CD4-positive, alpha-beta T cell treated with Interleukin-10 for 1 hour (primary cell): ENCODE measurements around the gene ALK.

Experiments used
- DNase-seq: peaks from one replicate; pipeline ENCODE4 v3.0.0-alpha.2; 2020

ALK gene

DNA sequence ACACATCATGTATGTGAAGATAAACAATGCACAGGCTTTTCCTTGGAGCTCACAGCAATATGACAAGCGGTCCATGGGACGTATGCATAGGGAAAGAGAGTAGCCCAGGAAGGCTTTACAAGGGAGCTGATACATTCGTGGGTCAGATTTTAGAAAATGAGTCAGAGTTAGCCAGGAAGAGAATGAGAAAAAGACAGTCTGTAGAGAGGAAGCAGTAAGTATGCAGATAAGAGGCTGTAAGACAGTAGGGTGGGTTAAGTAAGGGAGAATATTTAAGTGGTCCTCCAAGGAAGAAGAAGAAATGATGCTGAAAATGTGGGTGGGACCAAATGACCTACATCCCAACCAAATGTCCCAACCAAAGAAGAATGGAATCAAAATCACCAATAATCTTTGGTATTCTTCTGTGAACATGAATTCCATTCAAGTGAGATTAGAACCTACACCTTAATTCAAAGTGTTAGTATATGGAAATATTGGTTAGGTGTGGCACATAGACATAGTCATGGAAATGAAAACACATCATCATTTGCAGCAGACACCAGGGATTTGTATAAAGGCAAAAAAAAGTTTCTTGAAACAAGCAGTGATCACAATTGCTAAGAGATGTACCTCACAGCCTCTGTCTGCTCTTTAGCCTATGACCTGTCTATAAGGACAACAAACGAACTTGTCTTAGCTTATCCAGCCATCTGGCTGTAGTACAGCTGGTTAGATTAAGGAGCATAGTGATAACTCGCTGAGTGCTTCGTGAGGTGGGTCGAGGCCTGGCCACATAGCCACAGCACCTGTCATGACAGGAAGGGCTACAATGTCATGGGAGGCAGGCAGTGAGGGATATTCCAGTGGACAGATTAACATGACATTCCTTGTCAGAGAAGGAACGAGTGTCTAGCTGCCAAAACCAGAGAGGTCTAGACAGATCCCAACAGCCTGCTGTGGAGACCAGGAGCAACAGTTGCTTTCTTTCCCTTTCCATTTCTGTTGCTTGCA is 133.6 kb downstream of the ALK start:
- no peak for DNase-seq

DNA sequence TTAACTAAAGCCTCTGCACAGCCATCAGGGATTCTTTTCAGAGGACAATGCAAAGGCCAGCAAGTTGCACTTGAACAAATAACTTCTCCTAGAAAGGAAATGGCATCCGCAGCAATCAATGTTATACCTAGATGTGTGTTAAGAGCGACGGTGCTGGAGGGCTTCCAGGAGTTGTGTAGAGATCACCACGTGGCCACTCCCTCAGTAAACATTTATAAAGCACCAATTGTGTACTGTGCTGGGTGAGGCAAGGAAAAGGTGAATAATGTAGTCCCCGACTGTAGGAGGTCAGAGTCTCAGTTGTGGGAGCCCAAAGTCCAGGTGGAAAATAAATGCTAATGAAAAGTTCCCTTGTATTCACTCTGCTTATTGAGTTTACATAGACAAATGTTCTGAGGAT is 135.0 kb downstream of the ALK start:
- no peak for DNase-seq

DNA sequence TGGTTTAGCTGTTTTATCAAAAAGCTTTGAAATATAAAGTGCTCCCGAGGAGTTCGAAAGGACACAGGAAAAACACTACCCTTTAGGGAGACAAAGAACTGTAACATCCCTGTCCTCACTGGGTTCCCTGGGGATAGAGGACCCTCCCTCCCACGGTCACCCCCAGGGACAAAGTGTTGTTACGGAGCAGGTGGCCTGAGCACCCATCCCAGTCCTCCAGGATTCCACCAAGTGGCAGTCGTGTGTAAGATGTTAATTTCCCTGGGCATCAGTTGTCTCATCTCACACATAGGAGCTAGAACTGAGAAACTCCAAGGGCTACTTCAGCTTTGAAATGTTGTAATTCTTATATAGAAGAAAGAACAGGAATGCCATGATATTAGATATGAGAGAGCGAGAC is 137.7 kb downstream of the ALK start:
- DNase-seq, result no peak

DNA sequence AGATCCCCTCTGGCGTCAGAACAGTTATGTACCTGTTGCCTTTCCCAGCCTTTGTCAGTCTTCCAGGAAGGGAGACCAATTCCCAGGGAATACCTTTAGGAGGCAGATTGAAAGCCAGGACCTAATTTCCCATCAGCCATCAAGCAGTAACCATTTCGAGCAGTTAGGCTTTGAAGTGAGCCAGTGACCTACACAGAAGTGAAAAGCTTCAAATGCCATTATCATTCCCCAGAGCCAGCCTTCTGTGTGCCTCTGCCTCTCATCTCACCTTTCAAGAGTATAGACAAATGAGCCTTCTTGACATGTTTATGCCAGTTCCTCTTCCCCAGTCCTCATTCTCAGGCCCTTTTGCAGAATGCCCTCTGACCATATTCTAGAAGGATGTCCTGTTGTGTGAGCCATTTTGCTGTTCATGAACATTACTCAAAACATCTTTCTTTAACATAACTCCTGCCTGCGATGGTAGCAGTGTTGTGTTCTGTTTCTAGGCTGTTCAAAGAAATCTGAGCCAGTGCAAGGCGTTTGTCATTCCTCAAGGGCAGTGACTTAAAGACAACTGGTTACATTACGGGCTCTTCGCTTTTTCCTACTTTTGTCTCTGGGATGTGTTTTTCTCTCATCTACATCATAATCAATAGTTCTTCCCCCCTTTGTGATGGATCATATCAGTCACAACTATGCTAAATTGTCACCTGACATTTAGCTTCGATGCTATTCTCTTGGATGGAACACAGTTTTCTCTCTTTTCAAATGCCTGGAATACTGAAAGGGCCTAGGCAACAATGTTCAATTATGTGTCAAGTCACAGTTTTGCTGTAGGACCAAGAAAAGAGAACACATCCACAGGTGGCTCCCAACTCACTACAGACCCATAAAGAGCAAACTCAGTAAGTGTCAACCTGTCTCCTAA is 138.6 kb downstream of the ALK start:
- no peak for DNase-seq

DNA sequence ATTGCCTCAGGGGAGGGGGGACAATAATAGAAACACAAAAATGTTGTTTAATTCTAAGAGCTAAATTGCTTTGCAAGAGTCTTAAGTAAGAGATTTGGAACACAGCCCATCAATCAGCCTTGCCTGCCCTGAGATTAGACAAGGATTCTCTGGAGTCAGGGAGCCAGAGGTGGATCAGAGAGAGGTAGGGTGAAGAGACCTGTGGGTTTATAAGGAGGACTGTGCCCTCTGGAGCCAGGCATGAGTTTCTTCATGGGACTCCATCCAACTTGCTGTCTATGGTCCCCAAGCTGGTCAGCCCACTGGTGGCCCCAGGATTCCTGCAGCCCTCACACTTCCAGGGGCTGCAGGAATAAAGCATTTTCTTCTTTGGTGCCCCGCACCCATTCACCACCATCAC is 139.3 kb downstream of the ALK start:
- DNase-seq, result no peak

DNA sequence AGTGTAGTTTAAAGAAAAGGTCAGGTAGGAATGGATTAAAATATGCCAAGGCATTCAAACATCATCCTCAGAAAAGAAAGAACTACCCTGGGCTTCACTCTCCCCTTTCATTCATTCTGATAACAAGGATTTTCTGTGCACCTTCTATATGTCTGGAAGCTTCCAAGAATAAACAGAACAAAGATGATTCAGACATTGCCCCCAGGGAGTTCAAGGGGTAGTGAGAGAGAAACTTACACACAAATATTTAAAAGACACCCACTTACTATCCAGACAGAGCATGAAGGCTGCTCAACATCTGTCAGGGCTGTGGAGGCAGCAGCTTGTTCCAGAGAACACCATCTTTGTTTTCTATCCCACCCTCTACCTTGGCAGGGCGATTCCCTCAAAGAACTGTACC is 140.5 kb downstream of the ALK start:
- no peak for DNase-seq

DNA sequence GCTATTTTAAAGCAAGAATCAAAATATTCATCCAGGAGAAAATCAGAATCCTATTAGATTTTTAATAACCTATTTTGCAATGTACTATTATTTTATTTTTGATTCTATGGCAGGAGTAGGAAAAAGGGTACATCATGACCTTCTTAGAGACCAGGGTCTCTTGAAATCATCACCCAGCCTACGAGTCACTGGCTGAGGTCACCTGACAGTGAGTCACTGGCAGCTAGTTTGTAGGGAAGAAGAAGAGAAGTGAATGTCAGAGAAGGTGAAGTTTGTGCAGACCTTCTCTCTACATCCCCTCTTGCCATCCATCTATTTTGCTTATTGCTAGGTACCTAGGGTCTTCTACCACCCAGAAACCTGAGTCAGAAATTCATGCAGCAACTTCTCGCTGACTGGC is 144.2 kb downstream of the ALK start:
- DNase-seq, result no peak

DNA sequence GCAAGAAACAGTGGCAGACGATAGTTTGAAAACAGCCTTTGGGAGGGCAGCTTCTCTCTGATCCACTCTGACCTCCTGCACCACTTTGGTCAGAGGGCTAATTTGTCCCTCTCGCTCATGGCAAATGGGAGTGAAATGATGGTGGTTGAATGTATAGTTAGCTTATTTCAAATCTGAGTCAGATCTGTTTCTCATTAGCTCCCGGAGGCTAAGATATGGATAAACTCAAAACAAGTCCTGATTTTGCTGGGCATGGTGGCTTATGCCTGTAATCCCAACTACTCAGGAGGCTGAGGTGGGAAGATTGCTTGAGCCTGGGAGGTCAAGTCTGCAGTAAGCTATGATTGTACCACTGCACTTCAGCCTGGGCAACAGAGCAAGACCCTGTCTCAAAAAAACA is 145.0 kb downstream of the ALK start:
- no peak for DNase-seq

DNA sequence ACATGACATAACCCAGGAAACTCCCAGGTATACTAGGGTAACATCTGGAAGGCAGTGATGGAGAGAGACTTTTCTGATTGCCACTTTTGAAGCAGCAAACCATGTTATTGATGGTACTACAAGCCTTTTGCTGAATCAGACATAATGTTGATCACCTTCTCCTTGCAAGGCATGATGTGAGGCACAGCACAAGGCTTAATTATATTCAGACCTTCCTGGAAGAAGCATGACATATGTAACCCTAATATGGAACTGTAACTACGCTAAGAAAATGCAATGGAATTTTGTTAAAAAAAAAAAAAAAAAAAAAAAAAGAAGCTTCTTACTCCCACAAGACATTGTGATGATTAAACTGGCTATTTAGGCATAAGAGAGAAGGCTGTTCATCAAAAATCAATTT is 145.4 kb downstream of the ALK start:
- no peak for DNase-seq

DNA sequence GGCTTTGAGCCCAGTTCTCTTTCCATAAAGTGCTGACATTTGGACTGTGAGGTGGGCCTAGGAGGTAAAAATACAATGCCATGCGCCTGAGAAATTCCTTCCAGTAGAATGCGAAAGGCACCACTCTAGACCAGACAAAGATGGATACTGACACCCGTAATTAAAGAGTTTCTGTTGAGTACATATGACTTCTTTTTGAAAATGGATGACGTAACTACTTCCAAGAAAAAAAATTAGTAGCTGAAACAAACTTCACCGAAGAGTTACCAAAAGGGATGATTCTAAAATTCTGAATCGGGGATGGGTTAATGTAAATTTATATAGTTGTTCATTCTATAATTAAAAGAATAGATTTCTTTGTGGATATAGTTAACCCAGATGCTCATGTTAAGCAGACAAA is 146.8 kb downstream of the ALK start:
- DNase-seq, result no peak

DNA sequence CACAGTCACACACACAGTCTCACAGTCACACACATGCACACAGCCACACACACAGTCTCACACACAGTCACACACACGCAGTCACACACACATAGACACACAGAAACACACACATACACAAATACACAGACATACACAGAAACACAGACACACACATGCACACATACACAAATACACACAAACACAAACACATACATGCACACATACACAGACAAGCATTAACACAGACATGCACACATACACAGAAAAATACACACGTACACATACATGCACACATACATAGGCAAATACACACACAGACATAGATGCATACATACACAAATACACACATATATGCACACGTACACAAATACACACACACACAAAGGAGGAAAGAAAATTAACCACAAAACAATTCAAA is 150.5 kb downstream of the ALK start:
- DNase-seq, result no peak

DNA sequence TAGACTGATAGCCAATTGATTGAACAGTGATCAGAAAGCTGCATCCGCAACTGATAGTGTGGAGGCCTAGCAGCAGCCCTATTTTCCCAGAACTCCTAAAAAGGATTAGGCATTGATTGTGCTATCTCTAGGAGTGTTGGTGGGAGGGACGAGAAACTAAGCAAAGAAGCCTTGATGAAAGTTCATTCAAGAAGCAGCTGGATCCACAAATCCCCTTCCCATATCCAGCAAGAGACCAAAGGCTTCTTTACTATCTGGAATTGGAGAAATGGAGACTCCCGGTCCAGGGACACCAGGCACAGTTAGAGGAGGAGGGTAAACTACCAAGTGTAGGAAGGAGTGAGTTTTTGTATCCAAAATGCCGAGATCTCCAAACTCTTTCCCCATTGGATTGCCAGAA is 151.5 kb downstream of the ALK start:
- no peak for DNase-seq

DNA sequence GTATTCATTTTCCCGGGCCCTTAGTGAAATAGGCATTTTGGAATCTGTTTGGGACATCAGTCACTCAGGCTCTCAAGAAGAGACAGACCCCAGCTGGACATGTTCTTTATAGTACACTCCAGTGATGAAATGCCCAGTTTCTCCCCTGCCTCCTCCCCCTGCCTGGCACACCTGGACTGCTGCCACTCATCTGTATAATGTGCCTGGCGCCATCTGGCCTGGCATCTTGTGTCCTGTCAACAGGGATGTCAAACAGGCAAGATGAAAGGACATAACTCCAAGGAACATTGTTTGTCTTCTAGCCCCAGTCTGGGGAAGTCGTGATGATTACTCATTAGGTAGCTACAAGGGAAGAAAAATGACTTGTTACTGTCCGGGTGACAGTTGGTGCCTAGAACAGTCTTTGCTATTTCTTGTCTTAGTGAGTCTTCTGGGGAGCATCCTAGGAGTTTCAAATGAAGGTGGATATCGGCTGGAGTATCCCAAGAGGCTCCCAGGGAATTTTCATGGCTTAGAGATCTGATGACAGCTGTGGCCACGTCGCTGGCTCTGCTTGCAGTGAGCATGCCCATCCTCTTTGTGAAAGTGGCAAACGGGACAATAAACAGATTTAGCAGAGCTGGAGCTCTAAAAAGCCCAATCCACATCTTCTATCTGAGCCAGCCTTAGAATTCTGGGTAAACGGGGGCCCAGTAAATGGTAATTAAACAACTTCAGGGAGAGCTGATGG is 153.6 kb downstream of the ALK start:
- no peak for DNase-seq

DNA sequence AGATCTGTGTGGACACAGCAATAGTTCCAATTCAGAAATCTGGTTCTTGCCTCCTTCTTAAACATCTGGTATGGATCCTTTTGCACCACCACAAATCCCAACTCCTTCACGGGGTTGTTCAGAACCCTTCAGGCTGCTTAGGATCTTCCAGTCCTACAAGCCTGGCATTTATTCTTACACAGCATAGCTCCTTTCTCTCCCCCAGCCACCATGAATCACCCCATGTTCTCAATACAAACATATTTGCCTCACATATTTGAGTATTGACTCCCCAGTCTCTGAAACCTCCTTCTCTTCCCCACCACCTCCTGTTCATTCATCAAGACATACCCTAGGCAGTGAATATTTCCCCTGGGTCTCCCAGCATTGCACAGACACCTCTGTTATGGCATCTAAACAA is 155.2 kb downstream of the ALK start:
- DNase-seq, result no peak

DNA sequence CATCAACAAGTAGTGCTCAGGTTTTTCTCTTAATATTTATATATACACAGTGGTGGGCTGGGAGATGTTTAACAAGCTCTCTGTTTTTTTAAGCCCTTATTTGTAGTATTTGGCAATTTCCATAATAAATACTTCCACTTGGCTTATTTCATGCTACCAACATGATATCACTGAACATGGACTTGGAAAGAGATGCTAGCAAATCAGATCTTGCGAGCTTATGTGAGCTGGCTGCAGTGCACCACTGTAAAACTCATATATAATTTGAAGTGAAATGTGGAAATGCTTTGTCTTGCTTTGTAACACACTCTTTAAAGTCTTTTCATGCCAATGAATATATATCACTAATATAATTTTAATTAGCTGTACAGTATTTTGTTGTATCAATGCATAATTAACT is 155.7 kb downstream of the ALK start:
- DNase-seq, result no peak

DNA sequence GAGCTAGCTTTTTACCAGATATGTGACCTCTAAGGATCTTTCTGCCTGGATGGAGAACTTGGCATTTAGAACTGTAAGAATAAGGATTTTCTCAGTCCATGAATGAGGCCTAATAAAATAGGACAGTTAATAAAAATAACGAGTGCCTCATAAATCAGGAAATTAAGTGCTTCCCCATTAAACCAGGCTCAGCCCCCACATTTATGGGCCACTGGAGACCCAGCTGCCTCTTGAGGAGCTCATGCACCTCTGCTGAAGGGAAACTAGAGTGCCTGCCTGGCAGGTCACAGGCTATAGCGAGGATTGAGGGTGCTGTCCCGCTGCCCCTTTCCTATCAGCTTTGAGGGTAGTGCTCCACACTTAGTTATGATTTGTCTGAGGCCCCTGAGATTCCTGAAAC is 158.0 kb downstream of the ALK start:
- DNase-seq, result no peak

DNA sequence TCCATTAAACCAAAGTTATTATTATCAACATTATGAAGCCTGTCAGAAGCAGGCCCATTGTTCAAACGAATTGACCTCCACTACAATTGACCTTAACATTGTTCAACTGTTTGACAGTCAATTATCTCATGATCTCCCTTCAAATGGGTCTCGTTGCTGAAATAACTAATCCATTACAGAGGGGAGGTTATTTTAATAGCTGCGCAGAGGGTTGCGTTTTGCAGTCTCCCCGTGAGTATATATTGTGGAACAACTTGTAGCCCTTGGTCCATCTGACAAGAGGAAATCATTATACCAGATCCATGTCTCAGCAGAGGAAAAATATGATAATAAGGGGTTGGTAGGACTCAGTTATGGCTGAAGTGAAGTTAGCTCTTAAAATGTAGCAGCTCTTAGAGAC is 159.1 kb downstream of the ALK start:
- no peak for DNase-seq

DNA sequence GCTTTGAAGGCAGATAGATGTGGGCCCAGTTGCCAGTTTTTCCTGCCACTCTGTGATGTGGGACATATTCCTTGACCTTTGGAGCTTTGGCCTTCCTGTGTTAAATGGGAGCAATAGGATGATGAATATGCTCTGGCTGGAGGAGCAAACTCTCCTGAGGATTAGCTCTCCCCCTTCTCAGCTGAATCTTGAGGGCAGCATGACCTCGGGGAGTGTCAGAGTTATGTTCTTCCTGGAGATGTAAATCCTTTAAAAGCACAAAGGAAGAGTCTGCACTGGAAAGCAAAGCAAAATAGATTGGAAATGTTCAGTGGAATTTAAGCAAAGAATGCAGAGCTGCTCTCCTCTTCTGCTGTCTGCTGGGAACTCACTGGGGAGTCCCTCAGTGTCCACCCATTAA is 160.1 kb downstream of the ALK start:
- DNase-seq, result no peak

DNA sequence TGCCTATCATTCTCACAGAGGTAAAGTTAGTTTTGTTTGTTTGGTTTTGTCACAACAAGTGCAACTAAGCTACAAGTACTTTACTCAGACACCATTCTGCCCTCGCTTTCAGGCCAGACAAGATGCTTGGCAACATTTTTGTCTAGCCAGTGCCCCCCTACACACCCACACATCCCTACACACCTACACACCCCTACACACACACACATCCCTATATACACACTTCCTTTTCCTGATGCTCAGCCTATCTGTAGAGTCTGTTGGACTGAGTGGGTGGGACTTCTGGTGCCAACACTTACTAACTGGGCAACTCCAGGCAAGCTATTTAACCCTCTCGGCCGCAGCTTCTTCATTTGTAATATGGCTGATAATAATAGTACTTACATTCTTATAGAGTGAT is 161.4 kb downstream of the ALK start:
- no peak for DNase-seq

DNA sequence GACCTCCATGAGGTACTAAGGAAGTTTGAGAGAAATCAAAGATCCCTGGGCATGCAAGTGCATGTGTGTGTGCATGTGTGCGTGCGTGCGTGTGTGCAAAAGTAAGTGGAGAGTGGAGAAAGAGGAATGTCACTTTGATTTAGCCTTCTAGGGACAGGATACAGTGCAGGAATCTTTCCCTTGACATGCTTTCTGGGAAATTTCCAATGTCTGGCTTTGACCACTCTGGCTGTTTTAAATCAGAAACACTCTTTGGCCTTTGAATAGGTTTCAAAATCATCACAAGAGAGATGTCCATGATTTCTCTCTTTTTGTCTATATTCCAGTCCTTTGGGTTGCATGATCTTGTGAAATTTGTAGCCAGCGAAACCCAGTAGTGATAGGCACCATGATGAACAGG is 162.0 kb downstream of the ALK start:
- no peak for DNase-seq

DNA sequence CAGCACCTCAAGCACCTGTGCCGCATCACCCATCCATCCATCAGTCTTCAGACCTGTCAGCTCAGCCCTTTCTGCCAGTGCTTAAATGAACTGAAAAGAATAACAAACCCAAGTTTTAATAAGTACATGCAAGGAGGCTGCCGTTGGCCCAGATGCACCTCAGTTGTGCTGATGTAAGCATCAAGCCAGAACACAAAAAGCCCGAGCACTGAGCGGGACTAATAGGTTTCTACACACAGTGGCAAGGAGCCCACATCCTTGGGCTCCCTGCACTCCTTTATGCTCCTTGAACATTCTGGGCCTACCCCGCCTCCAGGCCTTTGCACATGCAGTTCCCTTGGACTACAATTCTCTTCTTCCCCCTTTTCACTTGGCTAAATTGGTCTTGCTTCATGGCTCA is 165.6 kb downstream of the ALK start:
- no peak for DNase-seq

DNA sequence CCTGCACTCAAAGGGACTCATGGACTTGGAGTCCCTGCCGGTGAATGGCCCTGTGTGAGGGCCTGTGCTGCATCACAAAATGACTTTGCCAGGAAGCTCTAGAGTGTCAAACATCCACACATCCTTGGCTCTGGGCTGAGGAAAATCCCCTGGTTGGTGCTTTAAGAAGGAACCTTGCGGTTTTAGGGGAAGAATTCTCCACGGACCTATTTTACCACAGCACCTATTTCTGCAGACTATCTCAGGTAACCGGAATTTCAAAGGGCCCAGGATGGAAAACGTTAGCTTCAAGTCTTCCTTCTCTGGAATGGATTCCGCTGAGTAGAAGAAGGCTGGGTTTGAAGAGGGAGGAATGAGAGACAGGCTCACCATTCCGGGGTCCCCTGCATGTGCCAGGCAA is 166.2 kb downstream of the ALK start:
- DNase-seq, result no peak
